HepG2 (cell line): ENCODE results near the gene EIF4E.

ENCODE experiments used
- KAT7 ChIP-seq: IDR thresholded peaks from 2 replicates; pipeline ENCODE4 v1.6.1; 2018; ENCODE audit warnings: borderline replicate concordance, missing compliant biosample characterization
- KLF15 ChIP-seq: sonication (generic); formaldehyde crosslinking; IDR thresholded peaks from 2 replicates; pipeline ENCODE4 v1.8.1; 2023; ENCODE audit warnings: borderline replicate concordance, mild to moderate bottlenecking, inconsistent platforms, missing genetic modification reagents, mixed read lengths
- KMT2B ChIP-seq: IDR thresholded peaks from 2 replicates; pipeline ENCODE4 v1.6.1; 2016; ENCODE audit warnings: missing genetic modification reagents, missing compliant biosample characterization
- MEF2D ChIP-seq: sonication (generic); formaldehyde crosslinking; IDR thresholded peaks from 2 replicates; pipeline ENCODE4 v1.5.1; 2020; ENCODE audit warnings: mild to moderate bottlenecking, missing genetic modification reagents
- PHF20 ChIP-seq: sonication (generic); formaldehyde crosslinking; IDR thresholded peaks from 2 replicates; pipeline ENCODE4 v1.5.0; 2020; ENCODE audit warnings: mild to moderate bottlenecking, missing genetic modification reagents
- RELA ChIP-seq: sonication (generic); formaldehyde crosslinking; IDR thresholded peaks from 2 replicates; pipeline ENCODE4 v1.4.0; 2020; ENCODE audit warnings: missing genetic modification reagents
- TRAFD1 ChIP-seq: sonication (generic); formaldehyde crosslinking; IDR thresholded peaks from 2 replicates; pipeline ENCODE4 v1.5.1; 2020; ENCODE audit warnings: missing genetic modification reagents, mild to moderate bottlenecking, borderline replicate concordance
- ZBTB40 ChIP-seq, 2 experiments: fragments of 450-650 bp in 1 of 2; sonication (generic) in 1 of 2; formaldehyde crosslinking in 1 of 2; IDR thresholded peaks; 2 replicates each; pipeline versions ENCODE4 v1.6.1 to v1.8.0; 2016 to 2022; ENCODE audit warnings: antibody characterized with exemption in 1 of 2, mild to moderate bottlenecking in 1 of 2, missing genetic modification reagents in 1 of 2
- ZNF138 ChIP-seq: sonication (generic); formaldehyde crosslinking; IDR thresholded peaks from 2 replicates; pipeline ENCODE4 v1.5.0; 2020; ENCODE audit warnings: mild to moderate bottlenecking, low read depth, missing genetic modification reagents
- ZNF468 ChIP-seq: sonication (generic); formaldehyde crosslinking; IDR thresholded peaks from 2 replicates; pipeline ENCODE4 v1.8.0; 2022; ENCODE audit warnings: mild to moderate bottlenecking, moderate library complexity, missing genetic modification reagents
- ZNF792 ChIP-seq: IDR thresholded peaks from 2 replicates; pipeline ENCODE4 v1.6.1; 2016
- TF ChIP-seq, protein P1 (sequence below), 2 experiments: sonication (generic) in 1 of 2; formaldehyde crosslinking in 1 of 2; IDR thresholded peaks; 2 replicates each; pipeline versions ENCODE4 v1.4.0 to v1.6.1; 2016 to 2020; ENCODE audit warnings: borderline replicate concordance in 1 of 2, low read depth in 1 of 2, mild to moderate bottlenecking in 1 of 2, missing genetic modification reagents in 1 of 2

GRCh38 chr4:98977557-98977956 is 48.6 kb upstream of the EIF4E start:
- TF ChIP-seq KLF15 (CRISPR knock-in tag) (no peak), MEF2D (CRISPR knock-in tag) (no peak), ZNF468 (CRISPR knock-in tag) (no peak), PHF20 (CRISPR knock-in tag) (no peak), RELA (CRISPR knock-in tag) (no peak), TRAFD1 (CRISPR knock-in tag) (no peak), ZNF138 (CRISPR knock-in tag) (no peak), ZBTB40 (IDR thresholded peaks at IDR 0.05) (no peak), ZBTB40 (CRISPR knock-in tag; IDR thresholded peaks at IDR 0.05) (no peak), KMT2B (CRISPR knock-in tag) (no peak), ZNF792 (CRISPR knock-in tag) (no peak), KAT7 (CRISPR knock-in tag) (no peak)
- TF ChIP-seq, protein P1, sequence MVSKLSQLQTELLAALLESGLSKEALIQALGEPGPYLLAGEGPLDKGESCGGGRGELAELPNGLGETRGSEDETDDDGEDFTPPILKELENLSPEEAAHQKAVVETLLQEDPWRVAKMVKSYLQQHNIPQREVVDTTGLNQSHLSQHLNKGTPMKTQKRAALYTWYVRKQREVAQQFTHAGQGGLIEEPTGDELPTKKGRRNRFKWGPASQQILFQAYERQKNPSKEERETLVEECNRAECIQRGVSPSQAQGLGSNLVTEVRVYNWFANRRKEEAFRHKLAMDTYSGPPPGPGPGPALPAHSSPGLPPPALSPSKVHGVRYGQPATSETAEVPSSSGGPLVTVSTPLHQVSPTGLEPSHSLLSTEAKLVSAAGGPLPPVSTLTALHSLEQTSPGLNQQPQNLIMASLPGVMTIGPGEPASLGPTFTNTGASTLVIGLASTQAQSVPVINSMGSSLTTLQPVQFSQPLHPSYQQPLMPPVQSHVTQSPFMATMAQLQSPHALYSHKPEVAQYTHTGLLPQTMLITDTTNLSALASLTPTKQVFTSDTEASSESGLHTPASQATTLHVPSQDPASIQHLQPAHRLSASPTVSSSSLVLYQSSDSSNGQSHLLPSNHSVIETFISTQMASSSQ (IDR thresholded peaks at IDR 0.05; ENCODE audit: low read depth), result no peak
- TF ChIP-seq, protein P1 (CRISPR knock-in tag; IDR thresholded peaks at IDR 0.05; ENCODE audit: borderline replicate concordance), result no peak
